A673 (cell line): ENCODE data around the gene PIGU. TPM values are rescaled to one million over a fixed set of nuclear protein-coding genes. Genes with fewer than 3 reads are reported as not detected.

ENCODE experiments used
- BruUV-seq: library from RNA; stranded (reverse); fragments of 400-500 nt; replicated peaks from 2 replicates; lab custom pipeline; 2021; lab: Mats Ljungman, UMichigan
- CTCF ChIA-PET: fragments of 300-600 bp; sonication (Branson Sonifier 250); formaldehyde crosslinking; loops from one replicate; lab custom pipeline; 2022; ENCODE audit warnings: antibody characterized with exemption; lab: Charles Lee
- POLR2A ChIA-PET: fragments of 300-600 bp; sonication (Branson Sonifier 250); formaldehyde crosslinking; loops from one replicate; lab custom pipeline; 2022; ENCODE audit warnings: antibody characterized with exemption; ENCODE audit not compliant: low non-redundant PET; lab: Charles Lee
- DNase-seq: peaks from one replicate; pipeline ENCODE4 v3.0.0-alpha.2; 2015; ENCODE audit warnings: low spot score
- H3K27ac ChIP-seq: fragments of 200-600 bp; sonication (generic); 2 replicates; pipeline ENCODE4 v1.5.1; 2016; ENCODE audit warnings: mixed run types, low read depth, mild to moderate bottlenecking, mixed read lengths, antibody characterized with exemption, low read length; ENCODE audit not compliant: poor library complexity, severe bottlenecking
- H3K27me3 ChIP-seq: fragments of 200-600 bp; sonication (generic); replicated peaks from 2 replicates; pipeline ENCODE4 v1.6.1; 2017; ENCODE audit warnings: mixed run types, low read depth, mild to moderate bottlenecking, mixed read lengths, antibody characterized with exemption, low read length; ENCODE audit not compliant: insufficient read depth, poor library complexity
- H3K36me3 ChIP-seq: fragments of 200-600 bp; sonication (generic); 2 replicates; pipeline ENCODE4 v1.6.1; 2016; ENCODE audit warnings: mixed run types, mild to moderate bottlenecking, mixed read lengths, antibody characterized with exemption, low read length; ENCODE audit not compliant: insufficient read depth, poor library complexity, severe bottlenecking
- H3K4me1 ChIP-seq: fragments of 200-600 bp; sonication (generic); 2 replicates; pipeline ENCODE4 v1.6.1; 2017; ENCODE audit warnings: mixed run types, mild to moderate bottlenecking, mixed read lengths, antibody characterized with exemption, low read length; ENCODE audit not compliant: insufficient read depth, poor library complexity, severe bottlenecking
- H3K4me3 ChIP-seq: fragments of 200-600 bp; sonication (generic); 2 replicates; pipeline ENCODE4 v1.5.1; 2016; ENCODE audit warnings: low read depth, mixed run types, mild to moderate bottlenecking, mixed read lengths, low read length; ENCODE audit not compliant: poor library complexity, severe bottlenecking
- H3K9me3 ChIP-seq: fragments of 200-600 bp; sonication (generic); 2 replicates; pipeline ENCODE4 v1.6.1; 2016; ENCODE audit warnings: mixed run types, low read depth, mild to moderate bottlenecking, mixed read lengths, antibody characterized with exemption, low read length; ENCODE audit not compliant: poor library complexity, severe bottlenecking
- CTCF ChIP-seq: fragments of 300-800, 200-600 bp; sonication (generic); conservative IDR thresholded peaks from 2 replicates; pipeline ENCODE4 v1.5.1; 2017; ENCODE audit warnings: low read depth, mild to moderate bottlenecking, antibody characterized with exemption, low read length, moderate library complexity, mixed read lengths
- EZH2 ChIP-seq: fragments of 200-600 bp; sonication (generic); IDR thresholded peaks from 2 replicates; pipeline ENCODE4 v1.6.1; 2017; ENCODE audit warnings: borderline replicate concordance, low read depth, mild to moderate bottlenecking, mixed read lengths, antibody characterized with exemption, low read length; ENCODE audit not compliant: poor library complexity, severe bottlenecking
- intact Hi-C: fragments of 100-400 bp; cut with micrococcal nuclease; formaldehyde crosslinking; loops from one replicate; pipeline ENCODE4 v1.10.0; 2022; ENCODE audit not compliant: unreplicated experiment
- total RNA-seq: library from RNA; stranded (reverse); gene quantifications from 2 replicates; pipeline ENCODE4 v1.2.3, GENCODE V29; 2021

PIGU gene
- total RNA-seq, 1 experiment from 2014 or later: 31.4 TPM

- intact Hi-C loops: no loop called here
- Histone ChIP-seq H3K27ac (peak overlapping the region; percentile 13), H3K4me1 (no peaks in the 10 kb centered on the region), H3K36me3 (no peaks in the 10 kb centered on the region), H3K27me3 (no peaks in the 10 kb centered on the region), H3K9me3 (no peaks in the 10 kb centered on the region), H3K4me3 (no peak overlapping the region)
- ChIA-PET POLR2A (interaction anchor here (0.5 kb wide), 1 partner anchor 79 kb away, joined by 4 read pairs; no protein-coding TSS in a partner anchor), CTCF (interaction anchor here (0.6 kb wide), 1 partner anchor 210 kb away, joined by 4 read pairs; no protein-coding TSS in a partner anchor)
- TF ChIP-seq CTCF (no peak), EZH2 (no peak)
- DNase-seq: no peak
- BruUV-seq: no TSS peak
Observed at GRCh38 chr20:34561661-34562060, 115.2 kb downstream of the PIGU start.

- Histone ChIP-seq H3K27ac (no peak overlapping the region), H3K4me3 (no peak overlapping the region), H3K27me3 (no peaks in the 10 kb centered on the region), H3K9me3 (no peaks in the 10 kb centered on the region), H3K36me3 (no peaks in the 10 kb centered on the region), H3K4me1 (no peaks in the 10 kb centered on the region)
- intact Hi-C loops: no loop called here
- no TSS peak for BruUV-seq
- DNase-seq: no peak
- POLR2A ChIA-PET: no interaction called here
- TF ChIP-seq CTCF: no peak
- TF ChIP-seq EZH2: no peak
- CTCF ChIA-PET: no interaction called here
Observed at GRCh38 chr20:34560614-34561013, 116.3 kb downstream of the PIGU start.

- intact Hi-C loops: no loop called here
- H3K9me3 ChIP-seq: no peaks in the 10 kb centered on the region
- no peak overlapping the region for H3K4me3 ChIP-seq
- H3K27me3 ChIP-seq: no peaks in the 10 kb centered on the region
- H3K36me3 ChIP-seq: no peaks in the 10 kb centered on the region
- no TSS peak for BruUV-seq
- no peak for DNase-seq
- TF ChIP-seq CTCF: no peak
- no peak for TF ChIP-seq EZH2
- H3K4me1 ChIP-seq: no peaks in the 10 kb centered on the region
- CTCF ChIA-PET: no interaction called here
- POLR2A ChIA-PET: no interaction called here
- no peak overlapping the region for H3K27ac ChIP-seq
Observed at GRCh38 chr20:34560141-34560523, 116.8 kb downstream of the PIGU start.
